Measurements from ENCODE around the gene SPCS3. TPM values are rescaled to one million over a fixed set of nuclear protein-coding genes. Genes with fewer than 3 reads are reported as not detected.

The SPCS3 gene
- total RNA-seq, 4 donors from 2014 or later = 32.6 to 73.1 (median 57.5) TPM

DNA sequence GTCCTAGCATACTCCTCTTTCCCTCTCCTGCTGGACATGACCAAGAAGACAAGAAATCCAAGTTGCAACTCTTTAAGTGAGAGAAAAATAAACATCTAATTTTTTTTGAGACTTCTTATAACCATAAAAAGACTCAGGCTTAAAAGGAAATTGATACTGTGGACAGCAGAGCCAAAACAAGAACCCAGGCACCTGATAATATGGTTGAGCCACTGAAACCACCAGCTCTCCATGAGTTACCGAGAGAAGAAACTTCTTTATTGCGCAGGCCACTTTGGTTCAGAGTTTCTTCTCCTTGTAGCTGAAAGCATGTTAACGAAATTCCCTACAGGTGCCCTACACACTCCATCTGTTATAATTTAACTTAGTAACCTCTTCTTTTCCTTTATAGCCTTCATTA lies 11.3 kb upstream of the SPCS3 start:
- TF ChIP-seq POLR2AphosphoS5 (IDR thresholded peaks at IDR 0.05) (no peak), EP300 (IDR thresholded peaks at IDR 0.05) (no peak), POLR2A (IDR thresholded peaks at IDR 0.05) (no peak)
- TF ChIP-seq, protein P1, sequence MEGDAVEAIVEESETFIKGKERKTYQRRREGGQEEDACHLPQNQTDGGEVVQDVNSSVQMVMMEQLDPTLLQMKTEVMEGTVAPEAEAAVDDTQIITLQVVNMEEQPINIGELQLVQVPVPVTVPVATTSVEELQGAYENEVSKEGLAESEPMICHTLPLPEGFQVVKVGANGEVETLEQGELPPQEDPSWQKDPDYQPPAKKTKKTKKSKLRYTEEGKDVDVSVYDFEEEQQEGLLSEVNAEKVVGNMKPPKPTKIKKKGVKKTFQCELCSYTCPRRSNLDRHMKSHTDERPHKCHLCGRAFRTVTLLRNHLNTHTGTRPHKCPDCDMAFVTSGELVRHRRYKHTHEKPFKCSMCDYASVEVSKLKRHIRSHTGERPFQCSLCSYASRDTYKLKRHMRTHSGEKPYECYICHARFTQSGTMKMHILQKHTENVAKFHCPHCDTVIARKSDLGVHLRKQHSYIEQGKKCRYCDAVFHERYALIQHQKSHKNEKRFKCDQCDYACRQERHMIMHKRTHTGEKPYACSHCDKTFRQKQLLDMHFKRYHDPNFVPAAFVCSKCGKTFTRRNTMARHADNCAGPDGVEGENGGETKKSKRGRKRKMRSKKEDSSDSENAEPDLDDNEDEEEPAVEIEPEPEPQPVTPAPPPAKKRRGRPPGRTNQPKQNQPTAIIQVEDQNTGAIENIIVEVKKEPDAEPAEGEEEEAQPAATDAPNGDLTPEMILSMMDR (IDR thresholded peaks at IDR 0.05) = no peak
- Histone ChIP-seq H3K9me3 (no peaks in the 10 kb centered on the region), H3K4me1 (no peaks in the 10 kb centered on the region), H3K27ac (no peak overlapping the region), H3K27me3 (no peaks in the 10 kb centered on the region), H3K36me3 (no peaks in the 10 kb centered on the region), H3K4me3 (no peak overlapping the region)
- no peak for ATAC-seq
- 92 to 95% methylated on average over 3 of the region's 3 CpGs for WGBS, 2 donors (ENCODE audit: low coverage in 1 of 2)

DNA sequence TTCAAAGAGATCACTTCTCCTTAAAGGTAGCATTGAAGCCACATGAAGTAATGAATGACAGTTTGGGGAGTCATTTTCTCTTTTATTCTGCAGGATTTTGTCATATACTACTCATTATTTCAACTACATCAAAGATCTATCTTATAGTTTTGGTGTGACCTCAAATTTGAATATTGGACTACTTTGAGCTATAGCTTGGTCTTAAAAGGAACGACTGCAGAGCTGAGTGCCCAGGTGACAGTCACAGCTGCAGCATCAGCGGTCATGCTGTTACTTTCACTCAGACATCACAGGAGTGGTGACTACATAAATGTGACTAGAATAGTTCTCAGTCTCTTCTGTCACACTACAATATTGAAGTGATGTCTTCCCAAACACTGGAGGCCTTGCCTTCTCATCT lies 10.7 kb upstream of the SPCS3 start:
- no peaks in the 10 kb centered on the region for H3K27me3 ChIP-seq
- no peak overlapping the region for H3K4me3 ChIP-seq
- H3K4me1 ChIP-seq = no peaks in the 10 kb centered on the region
- H3K27ac ChIP-seq = no peak overlapping the region
- 96 to 100% methylated on average over 2 of the region's 2 CpGs for WGBS, 2 donors (ENCODE audit: low coverage in 1 of 2)
- TF ChIP-seq POLR2A (IDR thresholded peaks at IDR 0.05) (no peak), EP300 (IDR thresholded peaks at IDR 0.05) (no peak), POLR2AphosphoS5 (IDR thresholded peaks at IDR 0.05) (no peak)
- TF ChIP-seq, protein P1 (IDR thresholded peaks at IDR 0.05) = no peak
- no peak for ATAC-seq
- H3K9me3 ChIP-seq = no peaks in the 10 kb centered on the region
- no peaks in the 10 kb centered on the region for H3K36me3 ChIP-seq

DNA sequence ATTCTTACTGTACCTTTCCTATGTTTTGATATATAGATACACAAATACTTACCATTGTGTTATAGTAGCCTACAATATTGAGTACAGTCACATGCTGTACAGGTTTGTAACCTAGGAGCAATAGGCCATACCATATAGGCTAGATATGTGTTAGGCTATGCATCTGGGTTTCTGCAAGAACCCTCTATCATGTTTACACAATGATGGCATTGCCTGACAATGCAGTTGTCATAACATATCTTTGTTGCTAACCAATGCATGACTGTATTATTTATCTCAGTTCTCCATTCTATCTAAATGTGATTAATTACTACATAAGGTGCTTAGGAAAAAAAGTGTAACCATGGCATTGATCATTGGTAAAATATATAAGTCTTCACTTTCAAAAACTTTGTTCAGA lies 10.0 kb upstream of the SPCS3 start:
- Histone ChIP-seq H3K4me3 (no peak overlapping the region), H3K9me3 (no peaks in the 10 kb centered on the region), H3K27me3 (no peaks in the 10 kb centered on the region), H3K36me3 (no peaks in the 10 kb centered on the region), H3K27ac (no peak overlapping the region), H3K4me1 (no peaks in the 10 kb centered on the region)
- ATAC-seq = no peak
- TF ChIP-seq POLR2A (IDR thresholded peaks at IDR 0.05) = no peak
- no peak for TF ChIP-seq POLR2AphosphoS5 (IDR thresholded peaks at IDR 0.05)
- TF ChIP-seq, protein P1 (IDR thresholded peaks at IDR 0.05) = no peak
- no peak for TF ChIP-seq EP300 (IDR thresholded peaks at IDR 0.05)

DNA sequence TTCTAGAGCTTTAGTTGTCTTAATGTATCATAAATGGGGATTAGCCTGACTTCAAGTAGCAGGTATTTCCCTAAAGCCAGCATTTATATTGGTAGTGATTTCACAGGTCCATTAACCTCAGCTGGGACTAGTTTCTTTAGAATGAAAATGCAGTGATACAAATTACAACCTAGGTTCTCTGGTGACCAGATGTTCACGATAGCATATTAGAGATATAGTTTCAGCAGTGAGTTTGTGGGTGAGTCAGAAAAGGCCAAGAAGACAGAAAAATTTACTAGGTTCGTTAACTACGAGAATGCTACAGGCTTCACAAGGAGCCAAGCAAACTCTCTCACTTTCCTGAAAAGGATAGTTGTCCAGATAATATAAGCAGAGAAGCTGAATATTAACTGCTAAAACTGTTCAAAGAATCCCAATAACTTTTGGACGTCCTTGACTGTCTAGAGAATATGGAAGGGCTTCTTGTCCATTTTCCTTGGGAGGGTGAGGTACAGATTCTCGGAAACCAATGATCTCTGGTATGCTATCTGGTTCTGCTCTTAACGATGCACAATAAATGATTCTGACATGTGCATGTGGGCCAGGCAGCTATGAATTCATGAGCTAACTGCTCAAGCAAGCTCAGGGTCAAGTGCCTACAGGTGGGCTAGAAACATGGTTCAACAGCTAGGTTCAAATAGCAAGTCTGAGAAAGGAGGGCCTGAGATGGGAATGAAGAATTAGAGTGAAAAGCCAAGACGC lies 6.0 kb upstream of the SPCS3 start:
- no peaks in the 10 kb centered on the region for H3K9me3 ChIP-seq
- no peak overlapping the region for H3K27ac ChIP-seq
- H3K36me3 ChIP-seq = no peaks in the 10 kb centered on the region
- no peak for ATAC-seq
- no peaks in the 10 kb centered on the region for H3K27me3 ChIP-seq
- WGBS, 2 donors (ENCODE audit: low coverage in 1 of 2) = 72 to 93% methylated on average over 6 to 7 of the region's 7 CpGs
- TF ChIP-seq, protein P1 (IDR thresholded peaks at IDR 0.05) = no peak
- TF ChIP-seq EP300 (IDR thresholded peaks at IDR 0.05) = no peak
- TF ChIP-seq POLR2AphosphoS5 (IDR thresholded peaks at IDR 0.05) = no peak
- no peak overlapping the region for H3K4me3 ChIP-seq
- peaks cover 0 to 8% (median 2%) of the 10 kb centered on the region in 3 donors for H3K4me1 ChIP-seq

DNA sequence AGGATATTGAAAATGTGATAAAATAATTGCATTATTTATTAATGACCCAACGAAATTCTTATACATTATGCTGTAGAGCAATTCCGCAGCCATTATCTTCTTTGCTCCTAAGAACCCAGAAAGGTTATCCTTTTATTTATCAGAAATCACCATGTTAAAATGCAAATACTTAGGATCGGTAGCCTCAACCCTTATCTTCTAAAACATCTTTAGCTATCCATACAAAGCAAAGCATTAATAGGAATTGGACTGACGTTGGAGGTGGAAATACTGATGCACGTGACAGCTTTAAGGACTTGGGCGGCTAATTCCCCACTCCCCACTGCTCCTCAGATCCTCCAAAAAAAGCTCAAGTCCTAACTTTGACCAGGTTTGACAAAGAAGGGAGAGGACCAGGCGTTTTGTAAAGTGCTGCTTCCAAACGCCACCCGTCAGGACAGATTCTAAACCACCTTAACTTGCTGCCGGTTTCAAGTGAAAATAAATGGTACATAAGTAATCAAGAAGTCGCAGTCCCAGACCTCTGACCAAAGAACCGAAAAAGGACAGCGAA lies 539 bp upstream of the SPCS3 start:
- TF ChIP-seq, protein P1 (IDR thresholded peaks at IDR 0.05) = no peak
- TF ChIP-seq POLR2AphosphoS5 (IDR thresholded peaks at IDR 0.05) (no peak), EP300 (IDR thresholded peaks at IDR 0.05) (no peak)
- peaks cover 6 to 45% (median 10%) of the 10 kb centered on the region in 3 donors for H3K4me1 ChIP-seq
- no peaks in the 10 kb centered on the region for H3K27me3 ChIP-seq
- H3K36me3 ChIP-seq = no peaks in the 10 kb centered on the region
- peak overlapping the region; percentile 90 to 99 (median 98) for H3K27ac ChIP-seq
- no peaks in the 10 kb centered on the region for H3K9me3 ChIP-seq
- ATAC-seq = peak; percentile 13
- peak overlapping the region; percentile 52 to 68 for H3K4me3 ChIP-seq
- WGBS, 2 donors (ENCODE audit: low coverage in 1 of 2) = 4 to 12% methylated on average over 5 to 13 of the region's 13 CpGs
